Cerebellar cortex (tissue), 1 donor: ENCODE results near the gene DENND1C.

Experiments used
- DNase-seq: peaks from one replicate; pipeline ENCODE4 v3.0.0-alpha.2; 2015; ENCODE audit warnings: low spot score

DENND1C gene

DNA sequence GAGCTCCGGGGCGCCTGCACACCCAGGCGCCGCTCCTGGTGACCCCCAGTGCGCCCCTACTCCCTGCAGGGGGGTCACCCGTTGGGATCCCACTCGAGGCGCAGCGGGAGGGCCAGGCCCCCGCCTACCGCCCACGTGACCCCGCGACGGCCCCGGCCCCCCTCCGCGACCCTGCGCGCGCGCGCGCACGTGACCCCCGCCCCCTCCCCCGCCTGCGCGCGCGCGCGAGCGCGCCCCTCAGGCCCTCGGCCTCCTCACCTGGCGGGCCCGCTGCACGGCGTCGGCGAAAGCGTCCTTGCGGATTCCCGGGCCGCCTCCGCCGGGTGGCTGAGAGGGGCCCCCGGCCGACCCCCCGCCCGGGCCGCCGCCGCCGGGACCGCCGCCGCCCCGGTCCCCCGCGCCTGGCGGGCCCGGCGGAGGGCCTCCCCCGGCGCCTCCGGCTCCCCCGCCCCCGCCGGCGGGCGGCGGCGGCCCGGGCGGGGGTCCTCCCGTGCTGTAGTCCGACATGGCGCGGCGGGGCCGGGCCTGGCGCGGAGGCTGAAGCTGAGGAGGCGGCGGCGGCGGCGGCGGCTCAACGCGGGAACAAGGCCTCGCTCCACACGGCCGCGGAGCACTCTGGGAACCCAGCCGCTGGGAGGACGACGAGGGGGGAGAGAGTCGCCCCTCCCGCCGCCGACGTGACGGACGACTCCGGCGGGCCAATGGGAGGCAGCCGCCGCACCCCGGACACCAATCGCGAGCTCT, 57.2 kb downstream of the DENND1C start, which contains the start of gene KHSRP:
KHSRP (minus strand) TSS at position 617 of the 744 bp plus-strand sequence; CDS start at position 507, 110 bp downstream.
- DNase-seq, result no peak

DNA sequence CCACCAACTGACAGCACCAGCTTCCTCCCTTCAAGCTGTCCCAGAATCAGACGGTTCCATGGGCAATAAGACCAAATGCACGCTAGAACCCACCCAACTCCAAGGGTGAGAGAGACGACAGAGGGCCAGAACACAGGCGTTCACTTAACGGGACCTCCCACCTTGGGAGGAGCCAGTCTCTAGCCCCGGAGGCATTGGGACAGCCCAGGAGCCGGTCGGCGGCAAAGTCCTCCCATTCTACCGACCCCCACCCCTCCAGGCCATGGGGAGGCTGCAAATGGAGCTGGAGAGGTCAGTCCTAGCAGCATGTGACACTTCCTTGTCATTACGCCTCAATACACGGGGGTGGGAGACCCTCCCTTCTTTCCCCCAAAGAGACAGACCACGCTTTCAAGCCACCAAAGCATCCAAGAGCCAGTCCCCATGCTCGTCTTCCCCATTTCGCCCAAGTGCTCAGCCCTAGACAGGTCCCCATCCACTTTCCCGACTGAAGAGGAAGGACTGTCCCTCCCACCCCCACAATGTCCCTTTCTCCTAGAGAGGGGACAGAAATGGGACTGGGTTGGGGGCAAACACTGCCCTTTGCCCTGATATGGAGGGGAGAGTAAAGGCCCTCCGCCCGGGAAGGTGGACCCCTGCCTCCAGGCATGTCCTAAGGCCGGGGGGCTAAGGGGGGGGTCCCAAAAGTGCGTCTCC, 57.9 kb downstream of the DENND1C start:
- DNase-seq, result peak; percentile 46

DNA sequence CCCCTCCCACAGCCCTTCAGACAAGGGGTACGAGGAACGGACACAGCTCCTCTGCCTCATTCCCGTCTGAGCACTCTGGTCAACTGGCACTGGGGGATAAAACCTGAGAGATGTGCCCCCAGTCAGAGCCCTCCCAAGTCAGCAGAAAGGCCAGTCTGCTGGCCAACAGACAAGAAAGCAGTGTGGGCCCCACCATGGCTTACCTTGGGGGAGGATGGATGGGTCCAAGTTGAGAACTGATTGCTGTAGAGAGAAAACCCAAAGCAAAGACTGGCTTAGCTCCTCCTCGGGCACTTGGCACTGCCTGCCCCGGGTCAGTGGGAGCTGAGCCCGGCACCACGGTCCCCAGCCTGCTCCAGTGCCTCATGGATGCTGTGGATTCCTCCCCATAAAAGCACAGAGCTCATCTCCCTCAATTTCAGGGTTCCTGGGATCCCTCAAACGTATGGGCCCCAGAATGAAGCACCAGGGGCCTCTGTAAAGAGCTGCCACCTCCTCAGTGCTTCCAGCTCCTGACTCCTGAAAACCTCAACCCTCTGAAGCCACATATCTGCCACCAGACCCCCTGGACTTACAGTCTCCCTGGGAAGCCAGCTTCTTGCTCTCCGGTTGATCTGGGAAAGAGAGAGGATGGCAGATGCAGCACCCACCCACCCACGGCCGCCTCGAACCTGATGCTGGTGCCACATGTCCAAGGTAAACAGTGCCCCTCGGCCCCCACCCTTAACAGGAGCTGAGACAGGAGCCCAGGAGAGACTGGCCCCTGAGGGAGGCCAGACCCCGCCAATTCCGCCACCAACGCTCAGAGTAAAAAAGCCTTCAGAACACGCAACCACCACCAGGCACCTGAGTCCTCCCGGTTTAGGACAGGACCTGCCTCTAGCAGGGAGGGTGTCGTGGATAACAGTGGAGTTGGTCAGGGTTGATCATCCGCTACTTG, 60.2 kb downstream of the DENND1C start:
- no peak for DNase-seq

DNA sequence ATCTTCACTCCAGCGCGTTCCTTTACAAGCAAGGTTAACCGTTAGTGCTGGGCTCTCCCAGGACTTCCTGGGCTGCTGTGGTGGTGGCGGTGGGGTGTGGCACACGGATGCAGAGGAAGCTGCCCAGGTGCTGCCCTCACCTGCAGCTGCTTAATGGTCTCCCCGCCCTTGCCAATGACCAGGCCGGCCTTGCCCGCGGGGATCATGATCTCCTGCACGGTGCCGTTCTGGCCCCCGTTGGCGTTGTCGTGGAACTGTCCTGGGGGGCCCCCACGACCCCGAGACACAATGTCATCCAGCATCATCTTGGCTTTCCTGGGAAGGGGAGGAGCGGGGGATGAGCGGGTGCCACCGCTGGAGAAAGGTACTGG, 63.0 kb downstream of the DENND1C start:
- DNase-seq, result no peak

DNA sequence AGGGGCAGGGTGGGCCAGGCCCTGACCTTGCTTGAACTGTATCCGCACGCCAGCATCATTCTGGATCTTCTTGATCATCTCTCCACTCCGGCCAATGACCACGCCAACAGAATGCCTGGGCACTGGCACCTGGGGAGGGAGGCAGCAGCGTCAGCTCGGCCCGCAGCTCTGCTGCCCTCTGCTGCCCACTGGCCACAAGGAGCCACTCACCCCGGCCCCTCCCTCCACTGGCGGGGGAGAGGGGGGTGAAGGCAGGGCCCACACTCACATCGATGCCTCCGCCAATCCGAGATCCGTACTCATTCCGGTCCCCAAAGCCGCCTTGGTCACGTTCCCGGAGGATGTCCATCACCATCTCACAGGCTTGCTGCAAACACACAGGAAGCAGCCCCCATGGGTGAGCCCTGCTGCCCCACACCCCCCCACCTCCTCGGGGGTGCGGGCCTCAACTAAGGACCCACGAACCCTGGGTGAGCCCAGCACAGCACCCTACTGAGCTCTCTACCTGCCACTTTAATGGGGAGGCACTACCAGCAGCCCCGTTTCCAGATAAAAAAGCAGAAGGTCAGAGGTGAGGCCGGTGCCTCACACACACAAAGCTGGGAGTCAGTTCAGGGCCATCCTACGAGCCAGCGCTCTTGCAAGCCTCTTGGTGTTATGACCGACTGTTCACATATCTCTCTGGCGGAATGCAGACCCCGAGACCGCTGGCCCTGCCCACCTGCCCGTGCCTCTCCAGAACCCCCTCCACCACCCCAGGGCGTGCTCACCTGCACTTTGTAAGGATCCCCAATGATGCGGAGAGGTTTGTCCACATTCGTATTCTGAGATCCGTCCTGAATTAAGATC, 63.6 kb downstream of the DENND1C start:
- DNase-seq, result peak; percentile 80
